Heart right ventricle (tissue), 16 donors: ENCODE measurements around the gene BBC3. TPM values are rescaled to one million over a fixed set of nuclear protein-coding genes. Genes with fewer than 3 reads are reported as not detected.

ENCODE experiments used
- ATAC-seq, 8 donors: fragments of 200-7000 bp; cut with Tn5 transposase; one replicate each; pipeline ENCODE4 v1.9.1; 2020; ENCODE audit warnings: mild to moderate bottlenecking in 8 of 8, moderate library complexity in 8 of 8, moderate number of reproducible peaks in 1 of 8
- DNase-seq, 2 donors: peaks; one replicate each; pipeline ENCODE4 v3.0.0-alpha.2; 2020
- H3K27ac ChIP-seq, 10 donors: fragments of 200-600 bp; sonication (generic) in 2 of 10; one replicate each; pipeline versions ENCODE4 v1.5.0 to v1.8.0; 2020 to 2022; ENCODE audit warnings: mild to moderate bottlenecking in 3 of 10
- H3K27me3 ChIP-seq, 7 donors: fragments of 200-600 bp; one replicate each; pipeline ENCODE4 v1.8.0; 2021 to 2022; ENCODE audit warnings: mild to moderate bottlenecking in 2 of 7
- H3K36me3 ChIP-seq, 9 donors: fragments of 200-600 bp; sonication (generic) in 1 of 9; one replicate each; pipeline versions ENCODE4 v1.5.0 to v1.8.0; 2020 to 2022; ENCODE audit warnings: mild to moderate bottlenecking in 2 of 9
- H3K4me1 ChIP-seq, 9 donors: fragments of 200-600 bp; sonication (generic) in 1 of 9; one replicate each; pipeline versions ENCODE4 v1.5.0 to v1.8.0; 2020 to 2022; ENCODE audit warnings: mild to moderate bottlenecking in 4 of 9
- H3K4me3 ChIP-seq, 10 donors: fragments of 200-600 bp; sonication (generic) in 2 of 10; one replicate each; pipeline versions ENCODE4 v1.5.0 to v1.8.0; 2020 to 2022; ENCODE audit warnings: mild to moderate bottlenecking in 7 of 10, moderate library complexity in 2 of 10
- H3K9me3 ChIP-seq, 11 donors: fragments of 200-600 bp in 10 of 11; sonication (generic) in 2 of 11; one replicate each; pipeline versions ENCODE4 v1.5.0 to v1.8.0; 2013 to 2022; ENCODE audit warnings: mild to moderate bottlenecking in 2 of 11, control low read depth in 1 of 11, moderate library complexity in 1 of 11
- CTCF ChIP-seq, 9 donors: fragments of 200-600 bp; sonication (generic) in 2 of 9; IDR thresholded peaks; one replicate each; pipeline versions ENCODE4 v1.5.0 to v1.8.0; 2021 to 2022; ENCODE audit warnings: antibody characterized with exemption in 9 of 9, mild to moderate bottlenecking in 5 of 9, moderate library complexity in 1 of 9
- WGBS, 2 donors: extraction: QIAGEN DNeasy Blood & Tissue Kit; methylation state at CpG; one replicate each; pipeline ENCODE4 v1.1.7; 2013; ENCODE audit warnings: inconsistent platforms in 1 of 2; 5-methylcytosine and 5-hydroxymethylcytosine counted together
- intact Hi-C, 10 donors: fragments of 100-400 bp; cut with DNase I; formaldehyde crosslinking; loops; one replicate each; pipeline versions ENCODE4 v1.11.1 to v1.14.2; 2022
- polyA plus RNA-seq, 2 donors: library from polyadenylated mRNA; stranded (reverse); fragments of 200-250 nt; gene quantifications; one replicate each; pipeline ENCODE4 v1.2.3, GENCODE V29; 2013
- total RNA-seq, 10 donors: library from RNA; stranded (reverse); fragmentation: NEBNext Ultra II Directional in 3 of 10; extraction: Animal tissue kit (Norgen Biotek cat#: 25700) in 3 of 10; gene quantifications; one replicate each; pipeline versions ENCODE4 v1.2.1 to v1.2.4, GENCODE V29; 2021 to 2023
- donor health status: Arrhythmogenic right ventricular cardiomyopathy.
- donor health status: ischemic (EF 13 %, LVEDD 7.1; RV severe dilation, severe dysfunction).
- donor health status: healthy with polysubstance abuse.
- donor health status: DM: no; HTN: yes; CAD: no.
- donor health status: DM: no; HTN: no; CAD: no.
- donor health status: ischemic (EF 25% LVEDD 6.9; RV normal size, moderate dysfunction).
- donor health status: ischemic (EF 25% LVEDD 5.7; RV mildly dilated, moderate dysfunction).
- donor health status: healthy.
- donor health status: DM: yes; HTN: yes; CAD: no.
- donor health status: Ischemic cardiomyopathy.
- donor health status: ischemic (EF 35%, LVEDD 5.7; RV mildly dilated, moderate dysfunction).
- donor health status: nonischemic (EF 11% LVEDD 7.7; RV severe dilation, severe dysfunction).
- donor health status: DM: yes; HTN: yes; CAD: no.
- donor health status: PGD.
- donor health status: ischemic (EF 29% LVEDD 5.4; RV normal size, mild dysfunction).
- donor health status: nonischemic (EF 23%, LVEDD 6.1; RV moderate dilation, normal function).

BBC3 gene
- total and polyA plus RNA-seq, 12 donors = 2.4 to 6.0 (median 3.6) TPM

DNA sequence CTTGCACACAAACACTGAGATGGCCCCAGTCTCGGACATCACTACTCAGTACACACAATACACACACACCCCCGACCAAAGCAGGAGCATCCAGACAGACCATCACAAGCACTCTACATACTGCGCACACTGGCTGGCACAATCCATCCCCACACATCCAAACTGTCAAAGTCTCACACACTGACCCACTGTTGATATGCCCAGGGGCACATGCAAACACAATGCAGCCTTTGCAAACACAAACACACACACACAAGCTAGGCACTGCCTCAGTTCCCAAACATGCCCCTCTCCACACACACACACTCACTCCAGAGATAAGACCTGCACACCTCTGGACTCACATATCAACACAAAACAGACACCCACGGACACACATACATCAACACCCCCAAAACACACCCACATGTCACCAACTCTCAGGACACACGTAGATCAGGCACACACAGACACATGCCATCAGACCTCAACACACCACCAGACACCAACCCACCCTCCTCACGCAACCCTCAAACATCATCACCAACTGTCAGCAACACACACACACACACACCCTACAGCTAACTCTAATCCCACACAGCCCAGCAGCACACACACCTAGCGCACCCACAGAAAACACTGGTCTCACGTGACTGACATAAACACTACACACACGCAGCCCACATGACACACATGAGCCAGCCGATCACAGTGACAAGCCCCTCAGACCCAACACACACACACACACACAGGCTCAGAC lies 1.9 kb downstream of the BBC3 start:
- Histone ChIP-seq H3K4me1 (peaks cover 11 to 66% (median 42%) of the 10 kb centered on the region in 9 donors), H3K9me3 (no peaks in the 10 kb centered on the region), H3K36me3 (peaks cover 0 to 14% (median 0%) of the 10 kb centered on the region in 9 donors), H3K27ac (peak overlapping the region; percentile 96 to 100 (median 100)), H3K4me3 (peak overlapping the region in 9 of 10 donors; percentile 89 to 100 (median 97)), H3K27me3 (no peaks in the 10 kb centered on the region)
- no peak for ATAC-seq
- intact Hi-C loops = loop anchor here in 1 of 10 donors (2.0 kb wide), 1 partner anchor 14 kb away; no protein-coding TSS in a partner anchor
- DNase-seq = no peak
- no peak for TF ChIP-seq CTCF (IDR thresholded peaks at IDR 0.05)
- 18% methylated on average over 10 of the region's 10 CpGs for WGBS, 2 donors

GRCh38 chr19:47228168-47228936 lies 2.6 kb downstream of the BBC3 start:
- Histone ChIP-seq H3K36me3 (peaks cover 0 to 21% (median 0%) of the 10 kb centered on the region in 9 donors), H3K27me3 (no peaks in the 10 kb centered on the region), H3K9me3 (no peaks in the 10 kb centered on the region), H3K4me1 (peaks cover 11 to 66% (median 42%) of the 10 kb centered on the region in 9 donors), H3K27ac (peak overlapping the region; percentile 96 to 100 (median 100)), H3K4me3 (peak overlapping the region; percentile 12 to 99 (median 94))
- 4 to 5% methylated on average over 50 of the region's 50 CpGs for WGBS, 2 donors
- DNase-seq (peak in 1 of 2 donors; percentile 47), ATAC-seq (peak in 4 of 8 donors; percentile 0 to 14 (median 0))
- intact Hi-C loops = loop anchor here in 1 of 10 donors (2.0 kb wide), 1 partner anchor 14 kb away; no protein-coding TSS in a partner anchor
- no peak for TF ChIP-seq CTCF (IDR thresholded peaks at IDR 0.05)

DNA sequence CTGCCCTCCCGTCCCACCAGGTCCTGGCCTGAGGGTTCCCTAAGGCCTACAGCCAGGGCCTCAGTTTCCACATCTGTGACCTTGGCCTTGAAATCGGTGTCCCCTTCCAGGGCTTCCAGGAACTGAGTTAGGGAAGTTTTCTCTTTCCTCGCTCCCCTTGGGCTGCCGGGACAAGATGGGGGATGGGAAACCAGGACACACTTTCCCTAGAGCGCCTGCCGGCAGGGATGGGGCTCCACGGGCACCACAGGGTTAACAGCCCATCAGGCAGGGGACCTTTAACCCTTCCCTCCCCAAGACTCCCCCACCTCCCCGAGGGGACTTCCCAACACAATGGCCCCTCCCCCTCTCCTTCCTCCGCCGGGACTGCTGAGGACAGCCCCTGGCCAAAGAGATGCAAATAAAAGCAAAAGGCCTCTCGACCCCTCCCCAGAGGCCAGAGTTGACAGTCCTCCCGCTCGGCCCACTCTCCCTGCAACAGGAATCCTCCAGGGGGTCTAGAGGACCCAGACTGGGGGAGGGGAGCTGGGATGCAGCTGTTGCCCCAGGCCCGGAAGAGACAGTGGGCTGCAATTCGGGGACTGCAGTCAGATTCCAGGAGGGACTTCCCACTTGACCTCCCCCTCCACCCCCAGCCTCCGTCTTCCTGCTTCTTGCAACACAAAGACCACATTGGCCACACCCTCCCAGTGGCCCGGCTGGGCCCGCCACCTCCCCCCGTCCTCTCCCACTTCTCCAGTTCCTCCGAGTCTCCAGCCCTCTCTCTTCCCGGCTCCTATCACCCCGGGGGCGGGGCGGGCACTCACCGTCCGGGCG lies 3.4 kb downstream of the BBC3 start:
- peak overlapping the region; percentile 12 to 99 (median 94) for H3K4me3 ChIP-seq
- H3K36me3 ChIP-seq = peaks cover 0 to 28% (median 0%) of the 10 kb centered on the region in 9 donors
- H3K9me3 ChIP-seq = no peaks in the 10 kb centered on the region
- whole genome bisulfite sequencing, 2 donors = 1% methylated on average over 25 to 27 of the region's 27 CpGs
- peak; percentile 89 to 94 for DNase-seq
- peaks cover 11 to 61% (median 42%) of the 10 kb centered on the region in 9 donors for H3K4me1 ChIP-seq
- peak in 1 of 9 donors; percentile 5 for TF ChIP-seq CTCF (IDR thresholded peaks at IDR 0.05)
- ATAC-seq = peak; percentile 36 to 76 (median 68)
- no peaks in the 10 kb centered on the region for H3K27me3 ChIP-seq
- H3K27ac ChIP-seq = peak overlapping the region; percentile 96 to 100 (median 100)
- intact Hi-C loops = loop anchor here in 2 of 10 donors (2.0 kb wide), 1 partner anchor 15 kb away; no protein-coding TSS in a partner anchor
